T-helper 2 cell treated with Interferon-gamma antibody and Interleukin-4, amounts not matched to agents 5 μg/mL and 100 μg/mL, for 36 hours (primary cell): ENCODE data around the gene NT5C.
"Not testable (repeated sequence)": the region's sequence is repeated elsewhere in the genome, so short reads cannot be mapped to it uniquely, and the experiment has no call there.

ENCODE experiments used
- DNase-seq: peaks from one replicate; pipeline ENCODE4 v3.0.0; 2021; ENCODE audit warnings: low spot score
- H3K27ac Mint-ChIP-seq: one replicate; pipeline ENCODE4 v1.8.0; 2021; ENCODE audit warnings: mild to moderate bottlenecking, mixed read lengths
- H3K27me3 Mint-ChIP-seq: one replicate; pipeline ENCODE4 v1.8.0; 2021; ENCODE audit warnings: low read depth, mixed read lengths
- H3K36me3 Mint-ChIP-seq: one replicate; pipeline ENCODE4 v1.8.0; 2021; ENCODE audit warnings: low read depth, mixed read lengths
- H3K4me1 Mint-ChIP-seq: one replicate; pipeline ENCODE4 v1.8.0; 2021; ENCODE audit warnings: low read depth, mixed read lengths
- H3K4me3 Mint-ChIP-seq: one replicate; pipeline ENCODE4 v1.8.0; 2022; ENCODE audit warnings: mild to moderate bottlenecking, moderate library complexity, mixed read lengths
- H3K9me3 Mint-ChIP-seq: one replicate; pipeline ENCODE4 v1.8.0; 2021; ENCODE audit warnings: mixed read lengths

Gene NT5C

DNA sequence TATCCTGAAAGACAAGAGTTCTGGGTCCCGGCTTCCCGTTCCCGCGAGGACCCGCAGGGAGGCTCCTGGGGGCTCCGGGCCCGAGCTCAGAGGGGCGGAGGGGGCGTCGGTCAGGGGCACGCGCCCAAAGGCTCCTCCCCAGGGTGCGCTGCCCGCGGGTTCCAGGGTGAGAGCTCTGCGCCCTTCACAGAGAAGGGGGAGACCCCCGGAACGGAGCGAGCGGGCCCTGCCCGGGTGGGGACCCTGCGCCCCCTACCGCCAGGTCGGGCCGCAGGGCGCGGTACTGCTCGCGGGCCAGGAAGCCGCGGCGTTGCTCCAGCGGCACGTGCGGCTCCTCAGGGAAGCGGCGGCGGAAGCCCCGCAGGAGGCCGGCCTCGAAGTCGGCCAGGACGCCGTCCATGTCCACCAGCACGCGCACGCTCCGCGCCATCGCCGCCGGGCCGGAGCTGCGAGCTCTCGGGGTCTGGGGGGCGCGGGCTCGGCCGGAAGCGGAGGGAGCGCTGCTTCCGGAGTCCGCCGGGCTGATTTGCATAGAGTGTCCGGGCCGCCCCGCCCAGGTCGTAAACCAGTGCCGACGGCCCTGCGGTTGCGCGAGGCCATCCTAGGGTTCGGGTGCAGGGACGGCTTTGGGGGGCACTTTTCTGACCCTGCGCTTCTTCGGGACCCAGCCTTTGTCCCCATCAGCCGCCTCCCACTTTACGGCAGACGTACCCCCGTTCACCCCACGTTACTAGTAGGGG is at the start of gene NT5C:
Gene NT5C, minus strand, starts transcription at position 465 of the 740 bp plus-strand sequence. Its CDS starts 35 bp downstream, at position 430.
- Mint-ChIP-seq H3K9me3 (no peaks in the 10 kb centered on the region), H3K36me3 (peaks cover 23% of the 10 kb centered on the region), H3K27ac (peak within 1 kb of the TSS; percentile 90), H3K4me3 (peak within 1 kb of the TSS; percentile 90), H3K4me1 (peaks cover 15% of the 10 kb centered on the region), H3K27me3 (no peaks in the 10 kb centered on the region)
- DNase-seq, result peak; percentile 80

DNA sequence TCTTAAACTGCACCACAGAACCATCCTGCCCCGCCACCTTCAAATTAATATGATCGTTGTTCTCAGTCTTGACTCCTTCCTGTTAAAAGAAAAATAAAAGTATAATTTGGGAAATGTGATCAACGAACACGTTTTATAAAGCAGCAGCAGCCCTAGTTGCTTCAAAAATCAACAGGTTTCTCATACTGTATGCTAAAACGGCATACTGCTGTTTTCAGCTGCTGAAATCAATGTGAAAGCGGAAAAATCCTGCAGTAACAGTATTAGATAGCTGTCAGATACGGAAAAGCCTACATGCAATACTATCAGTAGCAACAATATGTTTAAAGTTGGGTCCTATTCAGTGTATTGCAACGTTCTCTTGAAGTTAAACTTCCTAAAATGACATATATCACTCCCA is 49.6 kb upstream of the NT5C start:
- Mint-ChIP-seq H3K4me3 (peak overlapping the region; percentile 96), H3K9me3 (no peaks in the 10 kb centered on the region), H3K27me3 (no peaks in the 10 kb centered on the region), H3K27ac (peak overlapping the region; percentile 86), H3K4me1 (peaks cover 22% of the 10 kb centered on the region), H3K36me3 (peaks cover 41% of the 10 kb centered on the region)
- no peak for DNase-seq

DNA sequence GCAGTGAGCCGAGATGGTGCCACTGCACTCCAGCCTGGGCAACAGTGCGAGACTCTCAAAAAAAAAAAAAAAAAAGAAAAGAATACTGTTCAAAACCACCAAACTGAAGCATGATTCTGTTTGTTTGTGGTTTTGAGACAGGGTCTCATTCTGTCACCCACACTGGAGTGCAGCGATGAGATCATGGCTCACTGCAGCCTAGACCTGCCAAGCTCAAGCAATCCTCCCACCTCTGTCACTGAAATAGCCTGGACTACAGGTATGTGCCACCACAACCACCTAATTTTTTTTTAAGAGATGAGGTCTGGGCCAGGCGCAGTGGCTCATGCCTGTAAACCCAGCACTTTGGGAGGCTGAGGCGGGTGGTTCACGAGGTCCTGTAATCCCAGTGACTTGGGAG is 46.9 kb upstream of the NT5C start:
- Mint-ChIP-seq H3K36me3 (peaks cover 51% of the 10 kb centered on the region), H3K27me3 (no peaks in the 10 kb centered on the region), H3K9me3 (no peaks in the 10 kb centered on the region), H3K4me1 (peaks cover 13% of the 10 kb centered on the region), H3K27ac (no peak overlapping the region), H3K4me3 (no peak overlapping the region)
- no peak for DNase-seq

DNA sequence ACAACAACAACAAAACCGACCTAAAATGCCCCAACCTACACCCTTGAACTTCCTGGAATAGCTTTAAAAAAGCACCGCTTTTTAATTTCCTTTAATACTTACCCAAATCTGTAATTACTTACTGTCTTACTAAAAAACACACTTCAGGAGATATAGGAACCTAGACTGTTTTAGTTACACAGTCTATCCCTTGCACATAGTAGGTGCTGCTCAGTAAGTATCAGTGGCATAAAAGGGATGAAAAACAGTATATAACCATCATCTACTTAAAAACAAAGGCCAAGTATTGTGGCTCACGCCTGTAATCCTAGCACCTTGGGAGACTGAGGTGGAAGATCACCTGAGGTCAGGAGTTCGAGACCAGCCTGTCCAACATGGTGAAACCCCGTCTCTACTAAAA is 45.1 kb upstream of the NT5C start:
- H3K4me3 Mint-ChIP-seq, result no peak overlapping the region
- DNase-seq, result no peak
- no peak overlapping the region for H3K27ac Mint-ChIP-seq
- H3K9me3 Mint-ChIP-seq, result no peaks in the 10 kb centered on the region
- no peaks in the 10 kb centered on the region for H3K27me3 Mint-ChIP-seq
- H3K36me3 Mint-ChIP-seq, result peaks cover 62% of the 10 kb centered on the region
- H3K4me1 Mint-ChIP-seq, result peaks cover 16% of the 10 kb centered on the region

DNA sequence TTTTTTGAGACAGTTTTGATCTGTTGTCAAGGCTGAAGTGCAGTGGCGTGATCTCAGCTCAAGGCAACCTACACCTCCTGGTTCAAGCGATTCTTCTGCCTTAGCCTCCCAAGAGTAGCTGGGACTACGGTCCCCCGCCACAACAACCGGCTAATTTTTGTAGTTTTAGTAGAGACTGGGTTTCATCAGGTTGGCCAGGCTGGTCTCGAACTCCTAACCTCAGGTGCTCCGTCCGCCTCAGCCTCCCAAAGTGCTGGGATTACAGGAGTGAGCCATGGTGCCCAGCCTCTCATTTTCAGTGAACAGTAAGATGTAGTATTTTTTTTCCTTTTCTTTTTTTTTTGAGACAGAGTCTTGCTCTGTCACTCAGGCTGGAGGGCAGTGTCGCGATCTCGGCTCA is 43.5 kb upstream of the NT5C start:
- Mint-ChIP-seq H3K9me3 (no peaks in the 10 kb centered on the region), H3K27ac (no peak overlapping the region), H3K4me1 (peaks cover 9% of the 10 kb centered on the region), H3K27me3 (no peaks in the 10 kb centered on the region), H3K36me3 (peaks cover 54% of the 10 kb centered on the region), H3K4me3 (no peak overlapping the region)
- no peak for DNase-seq

DNA sequence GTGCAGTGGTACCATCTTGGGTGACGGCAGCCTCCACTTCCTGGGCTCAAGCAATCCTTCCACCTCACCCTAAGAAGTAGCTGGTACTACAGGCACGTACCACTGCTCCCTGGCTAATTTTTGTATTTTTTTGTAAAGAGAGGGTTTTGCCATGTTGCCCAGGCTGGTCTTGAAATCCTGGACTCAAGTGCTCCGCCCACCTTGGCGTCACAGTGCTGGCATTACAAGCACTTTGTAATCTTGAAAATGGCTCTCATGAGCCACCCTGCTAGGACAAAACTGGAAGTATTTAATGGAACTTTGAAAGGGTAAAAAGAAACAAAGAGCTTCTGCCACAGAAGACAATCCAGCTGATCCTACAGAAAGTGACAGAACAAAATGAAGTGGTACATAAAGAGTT is 42.0 kb upstream of the NT5C start:
- Mint-ChIP-seq H3K27me3 (no peaks in the 10 kb centered on the region), H3K27ac (no peak overlapping the region), H3K4me3 (no peak overlapping the region), H3K4me1 (peaks cover 5% of the 10 kb centered on the region), H3K36me3 (peaks cover 44% of the 10 kb centered on the region), H3K9me3 (no peaks in the 10 kb centered on the region)
- no peak for DNase-seq

DNA sequence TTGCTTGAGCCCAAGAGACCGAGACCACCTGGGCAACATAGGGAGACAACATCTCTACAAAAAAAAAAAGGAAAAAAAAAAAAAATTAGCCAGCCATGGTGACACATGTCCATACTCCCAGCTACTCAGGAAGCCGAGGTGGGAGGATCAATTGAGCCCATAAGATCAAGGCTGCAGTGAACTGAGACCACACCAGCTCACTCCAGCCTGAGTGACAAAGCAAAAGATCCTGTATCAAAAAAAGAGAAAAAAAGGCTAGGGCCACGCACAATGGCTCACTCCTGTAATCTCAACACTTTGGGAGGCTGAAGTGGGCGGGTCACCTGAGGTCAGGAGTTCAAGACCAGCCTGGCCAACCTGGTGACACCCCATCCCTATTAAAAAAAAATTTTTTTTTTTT is 37.5 kb upstream of the NT5C start:
- Mint-ChIP-seq H3K27me3 (no peaks in the 10 kb centered on the region), H3K27ac (no peak overlapping the region), H3K4me1 (peaks cover 5% of the 10 kb centered on the region), H3K36me3 (peaks cover 41% of the 10 kb centered on the region), H3K9me3 (no peaks in the 10 kb centered on the region), H3K4me3 (no peak overlapping the region)
- no peak for DNase-seq

DNA sequence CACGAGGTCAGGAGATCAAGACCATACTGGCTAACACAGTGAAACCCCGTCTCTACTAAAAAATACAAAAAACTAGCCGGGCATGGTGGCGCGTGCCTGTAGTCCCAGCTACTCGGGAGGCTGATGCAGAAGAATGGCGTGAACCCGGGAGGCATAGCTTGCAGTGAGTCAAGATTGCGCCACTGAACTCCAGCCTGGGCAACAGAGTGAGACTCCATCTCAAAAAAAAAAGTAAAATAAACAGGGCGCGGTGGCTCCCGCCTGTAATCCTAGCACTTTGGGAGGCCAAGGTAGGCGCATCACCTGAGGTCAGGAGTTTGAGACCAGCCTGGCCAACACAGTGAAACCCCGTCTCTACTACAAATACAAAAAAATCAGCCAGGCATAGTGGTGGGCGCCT is 33.1 kb upstream of the NT5C start:
- DNase-seq, H3K27ac Mint-ChIP-seq, H3K4me1 Mint-ChIP-seq, H3K4me3 Mint-ChIP-seq, H3K27me3 Mint-ChIP-seq, H3K9me3 Mint-ChIP-seq: not testable (repeated sequence)
- H3K36me3 Mint-ChIP-seq, result peaks cover 25% of the 10 kb centered on the region

DNA sequence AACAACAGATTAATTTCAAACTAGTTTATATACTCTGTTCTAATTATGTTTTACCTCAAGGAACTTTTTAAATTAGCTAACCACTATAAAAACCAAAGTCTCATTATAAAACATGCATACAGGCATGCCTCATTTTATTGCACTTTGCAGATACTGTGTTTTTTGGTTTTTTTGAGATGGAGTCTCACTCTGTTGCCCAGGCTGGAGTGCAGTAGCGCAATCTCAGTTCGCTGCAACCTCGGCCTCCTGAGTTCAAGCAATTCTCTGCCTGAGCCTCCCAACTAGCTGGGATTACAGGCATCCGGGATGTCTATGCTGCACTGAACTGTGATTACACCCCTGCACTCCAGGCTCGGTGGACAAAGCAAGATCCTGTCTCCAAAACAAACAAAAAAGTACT is 31.5 kb upstream of the NT5C start:
- peaks cover 20% of the 10 kb centered on the region for H3K36me3 Mint-ChIP-seq
- H3K27me3 Mint-ChIP-seq, result no peaks in the 10 kb centered on the region
- DNase-seq, result no peak
- no peaks in the 10 kb centered on the region for H3K4me1 Mint-ChIP-seq
- H3K9me3 Mint-ChIP-seq, result no peaks in the 10 kb centered on the region
- no peak overlapping the region for H3K27ac Mint-ChIP-seq
- H3K4me3 Mint-ChIP-seq, result no peak overlapping the region

DNA sequence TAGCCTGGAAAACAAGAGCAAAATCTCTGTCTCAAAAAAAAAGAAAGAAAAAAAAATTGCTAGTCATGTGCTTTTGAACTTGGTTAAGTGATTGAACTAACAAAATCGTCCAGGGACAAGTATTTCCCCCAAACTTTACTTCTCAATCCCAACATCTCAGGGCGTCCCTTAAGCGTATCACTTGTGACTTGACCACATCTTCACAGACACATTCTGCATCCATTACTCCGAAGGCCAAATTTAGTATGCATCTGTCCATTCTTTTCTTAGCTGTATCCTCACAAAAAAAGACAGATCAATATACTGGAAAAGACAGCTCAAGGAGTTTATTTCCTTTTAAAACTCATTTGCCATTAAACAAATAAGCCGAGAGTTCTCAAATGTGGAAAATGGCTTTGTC is 28.7 kb upstream of the NT5C start:
- Mint-ChIP-seq H3K4me1 (peaks cover 6% of the 10 kb centered on the region), H3K27me3 (no peaks in the 10 kb centered on the region), H3K27ac (no peak overlapping the region), H3K36me3 (peaks cover 10% of the 10 kb centered on the region), H3K4me3 (no peak overlapping the region), H3K9me3 (no peaks in the 10 kb centered on the region)
- DNase-seq, result no peak

DNA sequence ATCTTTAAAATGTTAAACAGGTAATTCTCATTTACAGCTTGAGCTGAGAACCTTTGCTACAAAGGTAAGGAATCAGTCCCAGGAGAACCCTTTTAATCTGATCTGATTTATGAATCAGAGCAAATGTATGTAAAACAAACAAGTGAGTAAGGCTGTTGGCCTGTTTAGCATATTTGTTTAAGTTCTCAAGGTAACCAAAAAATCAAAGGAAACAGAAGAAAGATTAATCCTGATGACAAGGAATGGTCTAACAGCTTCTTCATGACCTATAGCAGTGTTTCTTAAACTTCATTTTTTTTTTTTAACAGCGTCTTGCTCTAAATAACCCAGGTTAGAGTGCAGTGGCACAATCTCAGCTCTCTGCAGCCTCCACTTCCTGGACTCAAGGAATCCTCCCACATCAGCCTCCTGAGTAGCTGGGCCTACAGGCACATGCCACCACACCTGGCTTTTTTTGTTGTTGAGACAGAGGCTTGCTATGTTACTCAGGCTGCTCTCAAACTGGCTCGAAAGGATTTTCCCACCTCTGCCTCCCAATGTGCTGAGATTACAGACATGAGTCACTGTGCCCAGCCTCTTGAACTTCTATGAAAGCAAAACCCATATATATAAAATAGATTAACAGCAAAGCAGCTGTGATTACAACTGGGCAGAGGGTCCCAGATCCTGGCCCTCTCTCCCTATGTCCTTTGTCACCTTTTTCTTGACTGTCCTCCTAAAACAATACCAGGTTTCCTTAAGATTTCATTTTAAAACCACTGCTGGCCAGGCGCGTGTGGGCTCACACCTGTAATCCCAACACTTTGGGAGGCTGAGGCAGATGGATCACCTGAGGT is 27.9 kb upstream of the NT5C start:
- Mint-ChIP-seq H3K4me1 (peaks cover 13% of the 10 kb centered on the region), H3K36me3 (peaks cover 6% of the 10 kb centered on the region), H3K27me3 (no peaks in the 10 kb centered on the region), H3K4me3 (no peak overlapping the region), H3K27ac (no peak overlapping the region), H3K9me3 (no peaks in the 10 kb centered on the region)
- DNase-seq, result no peak

DNA sequence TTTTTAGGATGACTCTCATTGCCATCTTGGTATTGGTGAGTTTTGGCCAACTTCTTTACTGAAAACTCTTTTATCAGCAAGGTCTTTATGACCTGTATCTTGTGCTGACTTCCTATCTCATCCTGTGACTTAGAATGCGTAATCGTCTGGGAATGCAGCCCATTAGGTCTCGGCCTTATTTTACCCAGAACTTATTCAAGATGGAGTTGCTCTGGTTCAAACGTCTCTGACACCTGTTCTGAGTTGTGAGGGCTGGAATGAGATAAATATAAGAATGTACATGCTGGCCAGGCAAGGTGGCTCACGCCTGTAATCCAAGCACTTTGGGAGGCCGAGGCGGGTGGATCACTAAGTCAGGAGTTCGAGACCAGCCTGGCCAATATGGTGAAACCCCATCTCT is 26.9 kb upstream of the NT5C start:
- H3K4me3 Mint-ChIP-seq, DNase-seq, H3K27me3 Mint-ChIP-seq, H3K9me3 Mint-ChIP-seq, H3K36me3 Mint-ChIP-seq, H3K27ac Mint-ChIP-seq: not testable (repeated sequence)
- peaks cover 13% of the 10 kb centered on the region for H3K4me1 Mint-ChIP-seq

DNA sequence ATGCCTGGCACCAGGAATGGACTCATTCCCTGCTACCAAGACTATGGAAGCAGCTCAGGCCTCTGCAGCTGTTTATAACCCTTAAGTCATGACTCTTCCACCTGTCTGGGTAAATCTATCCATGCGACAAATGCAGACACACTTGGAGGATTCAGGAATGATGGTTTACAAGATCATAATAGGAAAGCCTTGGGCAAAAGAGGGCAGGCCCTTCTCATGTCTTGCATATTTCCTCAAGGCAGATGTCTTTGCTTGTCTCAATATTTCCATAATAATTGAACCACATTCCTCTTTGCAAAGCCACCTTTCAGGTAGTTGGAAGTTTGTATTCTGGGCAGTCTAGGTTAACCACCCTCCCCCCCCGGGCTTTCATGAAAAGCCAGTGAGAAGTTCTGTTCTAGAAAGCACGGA is 23.7 kb upstream of the NT5C start:
- Mint-ChIP-seq H3K4me3 (peak overlapping the region; percentile 38), H3K27ac (peak overlapping the region; percentile 87), H3K36me3 (peaks cover 12% of the 10 kb centered on the region), H3K9me3 (no peaks in the 10 kb centered on the region), H3K4me1 (peaks cover 30% of the 10 kb centered on the region), H3K27me3 (no peaks in the 10 kb centered on the region)
- no peak for DNase-seq

DNA sequence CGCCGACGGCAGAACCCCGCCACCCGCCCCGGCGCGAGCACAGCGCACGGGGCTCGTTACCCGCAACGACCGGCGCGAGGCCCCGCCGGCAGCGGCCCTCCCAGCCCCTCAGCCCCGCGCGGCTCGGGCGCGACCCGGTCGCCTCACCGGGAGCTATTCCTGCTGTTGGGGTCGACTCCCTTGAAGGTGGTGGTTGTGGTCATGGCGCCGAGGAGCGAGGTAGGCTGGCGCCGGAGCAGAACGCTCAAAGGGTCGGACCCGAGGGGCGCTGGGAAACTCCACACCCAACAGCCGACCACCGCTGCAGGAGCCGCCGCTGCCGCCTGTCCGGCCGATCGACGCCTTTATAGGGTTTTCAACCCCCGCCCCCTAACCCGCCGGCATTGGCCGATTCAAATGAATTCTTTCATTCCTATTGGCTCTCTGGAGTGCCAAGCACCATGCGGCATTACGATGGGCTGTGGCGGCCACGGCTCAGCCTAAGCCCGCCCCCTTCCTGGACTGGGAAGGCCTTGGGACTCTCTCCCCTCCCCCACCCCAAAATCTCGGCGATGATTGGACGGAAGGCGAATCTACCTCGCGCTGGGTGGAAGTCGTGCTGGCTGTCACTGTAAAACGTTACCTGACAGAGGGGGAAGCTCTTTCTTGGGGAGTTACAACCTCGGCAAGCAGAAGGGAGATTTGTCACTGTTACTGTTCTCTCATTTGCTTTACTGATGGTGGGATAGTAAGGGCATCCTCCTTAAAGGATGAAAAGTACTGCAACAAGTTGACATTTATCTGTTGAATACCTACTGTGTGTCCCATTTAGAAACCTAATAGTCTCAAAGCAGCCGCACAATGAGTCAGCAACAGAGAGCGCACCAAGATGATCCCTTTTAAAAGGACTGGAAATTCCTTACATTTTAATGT is 22.9 kb upstream of the NT5C start, which contains the start of gene JPT1:
Gene JPT1, minus strand, starts transcription at position 318 of the 912 bp plus-strand sequence. Its CDS starts 115 bp downstream, at position 203.
- Mint-ChIP-seq H3K9me3 (no peaks in the 10 kb centered on the region), H3K27ac (peak within 1 kb of the TSS; percentile 95), H3K4me1 (peaks cover 34% of the 10 kb centered on the region), H3K4me3 (peak within 1 kb of the TSS; percentile 97), H3K27me3 (no peaks in the 10 kb centered on the region), H3K36me3 (peaks cover 15% of the 10 kb centered on the region)
- DNase-seq, result peak; percentile 95
